ENCODE measurements around the gene C17orf113. TPM values are rescaled to one million over a fixed set of nuclear protein-coding genes. Genes with fewer than 3 reads are reported as not detected.
"Not testable (repeated sequence)": the region's sequence is repeated elsewhere in the genome, so short reads cannot be mapped to it uniquely, and the experiment has no call there.

C17orf113 gene
- total RNA-seq, 1 donor from 2014 or later: 0.77 TPM

DNA sequence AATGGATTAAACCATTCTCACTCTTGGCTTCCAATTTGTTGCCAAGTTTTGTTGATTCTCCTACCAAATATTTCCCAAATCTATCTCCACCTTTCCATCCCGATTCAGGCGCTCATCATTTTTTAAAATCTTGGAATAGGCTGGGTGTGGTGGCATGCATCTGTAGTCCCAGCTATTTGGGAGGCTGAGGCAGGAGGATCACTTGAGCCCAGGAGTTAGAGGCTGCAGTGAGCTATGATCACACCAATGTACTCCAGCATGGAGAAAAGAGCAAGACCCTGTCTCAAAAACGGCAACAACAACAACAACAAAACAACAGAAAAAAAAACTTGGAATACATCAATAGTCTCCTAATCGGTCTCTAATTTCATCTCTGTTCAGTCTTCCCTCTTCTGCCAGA is 31.4 kb downstream of the C17orf113 start:
- Mint-ChIP-seq H3K27me3 (ENCODE audit: low read depth) (no peaks in the 10 kb centered on the region), H3K4me1 (ENCODE audit: low read depth) (peaks cover 56% of the 10 kb centered on the region), H3K27ac (ENCODE audit: unreplicated experiment) (no peak overlapping the region), H3K36me3 (ENCODE audit: low read depth) (peaks cover 5% of the 10 kb centered on the region), H3K4me3 (ENCODE audit: unreplicated experiment) (no peak overlapping the region), H3K9me3 (ENCODE audit: low read depth) (no peaks in the 10 kb centered on the region)
- no peak for DNase-seq (ENCODE audit: low spot score)
- TF ChIP-seq CTCF (IDR thresholded peaks at IDR 0.05): no peak

GRCh38 chr17:42018339-42018738 is 32.1 kb downstream of the C17orf113 start:
- TF ChIP-seq CTCF (IDR thresholded peaks at IDR 0.05): no peak

DNA sequence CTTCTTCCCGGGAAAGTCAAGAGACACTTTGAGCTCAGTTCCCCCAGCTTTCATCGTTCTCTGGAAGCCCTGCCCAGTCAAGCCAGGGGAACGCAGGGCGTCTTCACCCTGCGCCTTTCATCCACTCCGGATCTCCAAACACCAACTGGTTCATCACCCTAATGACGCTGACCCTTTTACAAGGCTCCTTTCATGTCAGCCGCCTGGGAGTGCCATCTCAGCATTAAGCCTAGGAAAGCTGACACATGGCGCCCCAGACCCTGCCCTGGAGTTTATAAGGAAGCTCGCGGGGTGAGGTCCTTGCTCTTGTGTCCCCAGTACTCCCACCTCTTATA is 32.6 kb downstream of the C17orf113 start:
- H3K9me3 Mint-ChIP-seq (ENCODE audit: low read depth): no peaks in the 10 kb centered on the region
- TF ChIP-seq CTCF (IDR thresholded peaks at IDR 0.05): no peak
- H3K4me3 Mint-ChIP-seq (ENCODE audit: unreplicated experiment): peak overlapping the region; percentile 98
- H3K27ac Mint-ChIP-seq (ENCODE audit: unreplicated experiment): peak overlapping the region; percentile 98
- no peaks in the 10 kb centered on the region for H3K27me3 Mint-ChIP-seq (ENCODE audit: low read depth)
- peaks cover 5% of the 10 kb centered on the region for H3K36me3 Mint-ChIP-seq (ENCODE audit: low read depth)
- no peak for DNase-seq (ENCODE audit: low spot score)
- peaks cover 58% of the 10 kb centered on the region for H3K4me1 Mint-ChIP-seq (ENCODE audit: low read depth)

More at GRCh38 chr17:42018339-42018738, 32.1 kb downstream of the C17orf113 start:
- no peak for DNase-seq (ENCODE audit: low spot score)
- Mint-ChIP-seq H3K4me1 (ENCODE audit: low read depth) (peaks cover 54% of the 10 kb centered on the region), H3K4me3 (ENCODE audit: unreplicated experiment) (peak overlapping the region; percentile 98), H3K9me3 (ENCODE audit: low read depth) (no peaks in the 10 kb centered on the region), H3K27me3 (ENCODE audit: low read depth) (no peaks in the 10 kb centered on the region), H3K36me3 (ENCODE audit: low read depth) (peaks cover 5% of the 10 kb centered on the region), H3K27ac (ENCODE audit: unreplicated experiment) (peak overlapping the region; percentile 98)

- no peaks in the 10 kb centered on the region for H3K27me3 Mint-ChIP-seq (ENCODE audit: low read depth)
- peaks cover 2% of the 10 kb centered on the region for H3K36me3 Mint-ChIP-seq (ENCODE audit: low read depth)
- peak within 1 kb of the TSS; percentile 98 for H3K27ac Mint-ChIP-seq (ENCODE audit: unreplicated experiment)
- DNase-seq (ENCODE audit: low spot score): peak; percentile 97
- H3K4me3 Mint-ChIP-seq (ENCODE audit: unreplicated experiment): peak within 1 kb of the TSS; percentile 98
- H3K4me1 Mint-ChIP-seq (ENCODE audit: low read depth): peaks cover 62% of the 10 kb centered on the region
- TF ChIP-seq CTCF (IDR thresholded peaks at IDR 0.05): peak; percentile 20
- no peaks in the 10 kb centered on the region for H3K9me3 Mint-ChIP-seq (ENCODE audit: low read depth)
These were observed 33.2 kb downstream of the C17orf113 start, which contains the start of gene DNAJC7 for GRCh38 chr17:42016941-42017865. DNAJC7 (minus strand) TSS chr17:42017439; CDS start chr17:42017416, 23 bp downstream.

GRCh38 chr17:42016411-42016831 is 34.0 kb downstream of the C17orf113 start:
- Mint-ChIP-seq H3K27ac (ENCODE audit: unreplicated experiment) (peak overlapping the region; percentile 98), H3K36me3 (ENCODE audit: low read depth) (peaks cover 1% of the 10 kb centered on the region), H3K4me1 (ENCODE audit: low read depth) (peaks cover 65% of the 10 kb centered on the region), H3K27me3 (ENCODE audit: low read depth) (no peaks in the 10 kb centered on the region), H3K9me3 (ENCODE audit: low read depth) (no peaks in the 10 kb centered on the region), H3K4me3 (ENCODE audit: unreplicated experiment) (peak overlapping the region; percentile 98)
- no peak for TF ChIP-seq CTCF (IDR thresholded peaks at IDR 0.05)
- DNase-seq (ENCODE audit: low spot score): no peak

DNA sequence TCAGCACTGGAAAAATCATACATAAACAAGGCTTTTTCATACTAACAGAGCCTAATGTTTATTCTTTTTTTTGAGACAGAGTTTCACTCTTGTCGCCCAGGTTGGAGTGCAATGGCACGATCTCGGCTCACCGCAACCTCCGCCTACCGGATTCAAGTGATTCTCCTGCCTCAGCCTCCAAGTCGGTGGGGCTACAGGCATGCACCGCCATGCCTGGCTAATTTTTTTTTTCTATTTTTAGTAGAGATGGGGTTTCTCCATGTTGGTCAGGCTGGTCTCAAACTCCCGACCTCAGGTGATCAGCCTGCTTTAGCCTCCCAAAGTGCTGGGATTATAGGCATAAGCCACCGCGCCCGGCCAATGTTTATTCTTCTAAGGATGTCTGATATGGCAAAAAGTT is 36.7 kb downstream of the C17orf113 start:
- peaks cover 72% of the 10 kb centered on the region for H3K4me1 Mint-ChIP-seq (ENCODE audit: low read depth)
- not testable (repeated sequence) for H3K36me3 Mint-ChIP-seq (ENCODE audit: low read depth); DNase-seq (ENCODE audit: low spot score); H3K27me3 Mint-ChIP-seq (ENCODE audit: low read depth); H3K4me3 Mint-ChIP-seq (ENCODE audit: unreplicated experiment); H3K9me3 Mint-ChIP-seq (ENCODE audit: low read depth)
- peak overlapping the region; percentile 2 for H3K27ac Mint-ChIP-seq (ENCODE audit: unreplicated experiment)

- DNase-seq (ENCODE audit: low spot score); H3K27me3 Mint-ChIP-seq (ENCODE audit: low read depth); H3K9me3 Mint-ChIP-seq (ENCODE audit: low read depth); H3K36me3 Mint-ChIP-seq (ENCODE audit: low read depth); H3K4me3 Mint-ChIP-seq (ENCODE audit: unreplicated experiment): not testable (repeated sequence)
- Mint-ChIP-seq H3K27ac (ENCODE audit: unreplicated experiment) (peak overlapping the region; percentile 32), H3K4me1 (ENCODE audit: low read depth) (peaks cover 62% of the 10 kb centered on the region)
These were observed 38.0 kb downstream of the C17orf113 start for GRCh38 chr17:42012363-42012762.

Measured in chondrocyte (in vitro differentiated cells).